Embryonic facial prominence (tissue), 1 donor: ENCODE results near the gene C2orf42.
A peak's percentile ranks its signal among the peaks of the same experiment; 100 is the strongest.
"Not testable (repeated sequence)": the region's sequence is repeated elsewhere in the genome, so short reads cannot be mapped to it uniquely, and the experiment has no call there.

Experiments used
- DNase-seq: peaks from one replicate; pipeline ENCODE4 v3.0.0-alpha.2; 2016; ENCODE audit errors: extremely low spot score

C2orf42 gene

DNA sequence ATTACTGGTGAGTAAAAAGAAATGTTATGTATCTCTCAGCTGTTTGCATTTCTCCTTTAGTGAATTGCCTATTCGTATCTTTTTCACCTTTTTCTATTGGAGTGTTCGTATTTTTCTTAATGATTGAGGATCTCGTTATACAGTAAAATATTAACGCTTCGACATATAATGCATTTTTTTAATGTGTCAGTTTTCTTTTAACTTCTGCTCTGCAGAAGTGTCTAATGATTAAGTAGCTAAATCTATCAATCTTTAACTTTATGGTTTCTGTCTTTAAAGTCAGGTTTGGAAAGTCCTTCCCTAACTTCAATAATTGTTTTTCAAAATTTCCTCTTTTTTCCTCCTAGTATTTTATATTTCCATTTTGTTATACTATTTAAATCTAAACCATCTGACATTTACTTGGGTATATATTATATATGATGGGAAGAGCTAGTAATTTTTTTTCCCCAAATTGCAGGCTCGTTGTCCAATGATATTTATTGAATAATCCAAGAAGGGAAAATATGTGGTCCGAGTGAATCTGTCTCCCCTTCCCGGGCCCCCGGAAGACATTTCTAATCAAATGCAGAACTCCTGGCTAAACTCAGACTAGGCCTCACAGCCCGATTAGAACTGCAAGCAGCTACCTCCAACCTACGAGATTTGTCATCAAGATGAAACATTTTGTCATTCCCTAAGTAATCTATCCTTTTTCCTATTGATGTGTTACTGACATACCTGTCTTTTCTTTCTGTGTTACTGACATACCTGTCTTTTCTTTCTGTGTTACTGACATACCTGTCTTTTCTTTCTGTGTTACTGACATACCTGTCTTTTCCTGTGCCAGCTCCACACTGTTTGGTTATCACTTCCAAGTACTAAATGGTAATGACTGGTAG is 86.3 kb downstream of the C2orf42 start:
- DNase-seq, result peak; percentile 74

DNA sequence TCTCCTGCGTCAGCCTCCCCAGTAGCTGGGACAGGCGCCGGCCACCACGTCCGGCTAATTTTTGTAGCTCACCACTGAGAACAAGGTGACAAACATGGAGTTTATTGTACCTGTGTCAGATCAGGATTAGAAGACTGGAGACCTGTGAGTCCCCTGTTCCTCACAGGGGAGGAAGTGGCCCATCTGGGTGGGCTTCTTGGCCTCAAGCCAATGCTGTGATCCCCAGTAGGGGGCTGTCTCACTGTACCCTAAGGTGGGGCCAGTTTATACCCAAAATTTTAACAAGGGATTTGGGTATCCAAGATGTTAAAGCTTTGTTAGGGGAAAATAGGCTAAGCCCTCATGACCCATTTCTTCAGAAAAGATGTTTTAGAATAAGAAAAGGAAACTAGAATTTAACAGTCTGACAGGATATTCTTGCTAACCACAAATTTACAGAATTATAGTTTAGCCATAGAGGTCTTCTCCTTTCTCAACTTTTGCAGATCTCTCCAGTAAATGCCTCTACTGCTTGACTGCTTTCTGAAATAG is 87.2 kb downstream of the C2orf42 start:
- no peak for DNase-seq

DNA sequence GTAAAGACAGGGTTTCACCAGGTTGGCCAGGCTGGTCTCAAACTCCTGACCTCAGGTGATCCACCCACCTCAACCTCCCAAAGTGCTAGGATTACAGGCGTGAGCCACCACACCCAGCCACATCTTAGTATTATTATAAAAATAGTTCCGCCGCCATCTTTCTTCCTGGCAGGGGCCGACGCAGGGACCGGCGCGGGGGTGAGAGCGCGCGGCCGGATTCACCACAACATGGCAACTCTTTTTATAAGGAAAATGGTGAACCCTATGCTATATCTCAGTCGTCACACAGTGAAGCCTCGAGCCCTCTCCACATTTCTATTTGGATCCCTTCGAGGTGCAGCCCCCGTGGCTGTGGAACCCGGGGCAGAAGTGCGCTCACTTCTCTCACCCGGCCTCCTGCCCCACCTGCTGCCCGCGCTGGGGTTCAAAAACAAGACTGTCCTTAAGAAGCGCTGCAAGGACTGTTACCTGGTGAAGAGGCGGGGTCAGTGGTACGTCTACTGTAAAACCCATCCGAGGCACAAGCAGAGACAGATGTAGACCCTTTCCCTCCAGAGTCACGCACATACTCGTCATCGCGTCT is 88.4 kb downstream of the C2orf42 start:
- DNase-seq, result not testable (repeated sequence)

DNA sequence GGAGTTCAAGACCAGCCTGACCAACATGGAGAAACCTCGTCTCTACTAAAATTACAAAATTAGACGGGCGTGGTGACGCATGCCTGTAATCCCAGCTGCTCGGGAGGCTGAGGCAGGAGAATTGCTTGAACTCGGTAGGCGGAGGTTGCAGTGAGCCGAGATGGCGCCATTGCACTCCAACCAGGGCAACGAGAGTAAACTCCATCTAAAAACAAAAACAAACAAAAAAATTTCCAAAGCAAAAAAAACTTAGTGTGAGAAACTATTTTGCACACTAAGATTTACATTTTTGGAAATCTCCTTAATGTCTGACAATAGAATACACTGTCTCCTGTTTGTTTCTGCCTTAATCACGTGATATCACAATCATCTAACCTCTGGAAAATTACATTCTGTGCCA is 89.1 kb downstream of the C2orf42 start:
- DNase-seq, result not testable (repeated sequence)

DNA sequence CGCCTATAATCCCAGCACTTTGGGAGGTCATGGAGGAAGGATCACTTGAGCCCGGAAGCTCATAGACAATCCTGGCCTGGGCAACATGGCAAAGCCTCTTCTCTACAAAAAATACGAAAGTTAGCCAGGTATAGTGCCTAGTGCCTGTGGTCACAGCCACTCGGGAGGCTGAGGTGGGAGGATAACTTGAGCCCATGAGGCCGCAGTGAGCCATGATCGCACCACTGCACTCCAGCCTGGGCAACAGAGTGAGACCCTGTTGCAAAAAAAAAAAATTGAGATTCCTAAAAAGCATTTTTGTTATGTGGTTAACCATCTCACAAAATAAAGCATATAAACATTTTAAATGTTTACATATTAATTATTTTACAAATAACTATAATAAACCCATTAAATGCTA is 89.6 kb downstream of the C2orf42 start:
- no peak for DNase-seq
